H9 (cell line): Measurements from ENCODE around the gene GJB4. TPM values are rescaled to one million over a fixed set of nuclear protein-coding genes. Genes with fewer than 3 reads are reported as not detected.

Source experiments
- DNase-seq: peaks from one replicate; pipeline ENCODE4 v3.0.0-alpha.2; 2017
- H2AFZ ChIP-seq: one replicate; pipeline ENCODE4 v1.6.1; 2013; ENCODE audit warnings: mild to moderate bottlenecking, low read length, control low read depth, moderate library complexity
- H2AK5ac ChIP-seq: 2 replicates; pipeline ENCODE4 v1.6.1; 2013; ENCODE audit warnings: low read length, control low read depth, mixed read lengths; ENCODE audit not compliant: insufficient read length
- H2BK120ac ChIP-seq: one replicate; pipeline ENCODE4 v1.6.1; 2013; ENCODE audit warnings: low read depth, mild to moderate bottlenecking, low read length, control low read depth, inconsistent platforms; ENCODE audit not compliant: poor library complexity, severe bottlenecking
- H2BK12ac ChIP-seq: 2 replicates; pipeline ENCODE4 v1.6.1; 2013; ENCODE audit warnings: low read length, control low read depth, mixed read lengths, low read depth; ENCODE audit not compliant: insufficient read length
- H2BK15ac ChIP-seq: 2 replicates; pipeline ENCODE4 v1.6.1; 2013; ENCODE audit warnings: low read depth, low read length, control low read depth
- H2BK20ac ChIP-seq: one replicate; pipeline ENCODE4 v1.6.1; 2013; ENCODE audit warnings: low read depth, mild to moderate bottlenecking, low read length, control low read depth, inconsistent platforms; ENCODE audit not compliant: poor library complexity, severe bottlenecking
- H2BK5ac ChIP-seq: 2 replicates; pipeline ENCODE4 v1.6.1; 2013; ENCODE audit warnings: low read length, control low read depth, mixed read lengths; ENCODE audit not compliant: insufficient read length
- H3K14ac ChIP-seq: 2 replicates; pipeline ENCODE4 v1.6.1; 2013; ENCODE audit warnings: low read length, control low read depth; ENCODE audit not compliant: insufficient read depth
- H3K18ac ChIP-seq: 2 replicates; pipeline ENCODE4 v1.6.1; 2013; ENCODE audit warnings: low read depth, mild to moderate bottlenecking, mixed read lengths, low read length, control low read depth; ENCODE audit not compliant: insufficient read length
- H3K23ac ChIP-seq: 2 replicates; pipeline ENCODE4 v1.6.1; 2013; ENCODE audit warnings: low read length, control low read depth, mixed read lengths, low read depth; ENCODE audit not compliant: insufficient read length
- H3K23me2 ChIP-seq: 2 replicates; pipeline ENCODE4 v1.6.1; 2013; ENCODE audit warnings: low read depth, mild to moderate bottlenecking, mixed read lengths, low read length, control low read depth; ENCODE audit not compliant: insufficient read length, poor library complexity, severe bottlenecking
- H3K27ac ChIP-seq: 2 replicates; pipeline ENCODE4 v1.5.1; 2013; ENCODE audit warnings: low read length, control low read depth, mixed read lengths, low read depth; ENCODE audit not compliant: insufficient read length
- H3K27me3 ChIP-seq: 2 replicates; pipeline ENCODE4 v1.6.1; 2013; ENCODE audit warnings: low read length, control low read depth, inconsistent platforms; ENCODE audit not compliant: insufficient read depth
- H3K4ac ChIP-seq: 2 replicates; pipeline ENCODE4 v1.6.1; 2013; ENCODE audit warnings: low read depth, mild to moderate bottlenecking, control low read depth, inconsistent platforms, low read length, moderate library complexity
- H3K4me1 ChIP-seq: 2 replicates; pipeline ENCODE4 v1.6.1; 2013; ENCODE audit warnings: low read length, control low read depth, inconsistent platforms; ENCODE audit not compliant: insufficient read depth
- H3K4me2 ChIP-seq: 2 replicates; pipeline ENCODE4 v1.6.1; 2013; ENCODE audit warnings: low read length, control low read depth, mixed read lengths; ENCODE audit not compliant: insufficient read length, insufficient read depth
- H3K56ac ChIP-seq: 2 replicates; pipeline ENCODE4 v1.6.1; 2013; ENCODE audit warnings: low read depth, mild to moderate bottlenecking, mixed read lengths, low read length, control low read depth; ENCODE audit not compliant: insufficient read length
- H3K79me1 ChIP-seq: 2 replicates; pipeline ENCODE4 v1.6.1; 2013; ENCODE audit warnings: low read depth, mild to moderate bottlenecking, moderate library complexity, low read length, control low read depth, inconsistent platforms; ENCODE audit not compliant: insufficient read depth, poor library complexity, severe bottlenecking
- H3K79me2 ChIP-seq: 2 replicates; pipeline ENCODE4 v1.6.1; 2013; ENCODE audit warnings: low read length, control low read depth, inconsistent platforms; ENCODE audit not compliant: insufficient read depth
- H3K9ac ChIP-seq: 2 replicates; pipeline ENCODE4 v1.6.1; 2013; ENCODE audit warnings: low read length, control low read depth, mixed read lengths; ENCODE audit not compliant: insufficient read length; ENCODE audit errors: extremely low read depth
- H3K9me3 ChIP-seq: one replicate; pipeline ENCODE4 v1.6.1; 2013; ENCODE audit warnings: low read depth, low read length, inconsistent platforms; ENCODE audit not compliant: control insufficient read depth
- H3T11ph ChIP-seq: one replicate; pipeline ENCODE4 v1.6.1; 2013; ENCODE audit warnings: mild to moderate bottlenecking, low read length, control low read depth, inconsistent platforms
- H4K20me1 ChIP-seq: one replicate; pipeline ENCODE4 v1.6.1; 2013; ENCODE audit not compliant: control insufficient read depth, insufficient read length, insufficient read depth
- H4K5ac ChIP-seq: 2 replicates; pipeline ENCODE4 v1.6.1; 2013; ENCODE audit warnings: low read depth, mild to moderate bottlenecking, mixed read lengths, low read length, control low read depth; ENCODE audit not compliant: insufficient read length
- H4K8ac ChIP-seq: replicated peaks from 2 replicates; pipeline ENCODE4 v1.6.1; 2013; ENCODE audit warnings: low read length, control low read depth, mixed read lengths, low read depth; ENCODE audit not compliant: insufficient read length
- H4K91ac ChIP-seq: 2 replicates; pipeline ENCODE4 v1.6.1; 2013; ENCODE audit warnings: low read depth, mild to moderate bottlenecking, moderate library complexity, mixed read lengths, low read length, control low read depth; ENCODE audit not compliant: insufficient read length
- H3K27ac Mint-ChIP-seq, 3 experiments: 2 replicates in 2 of 3; 3 replicates in 1 of 3; pipeline ENCODE4 v1.8.0; 2020 to 2021; ENCODE audit warnings: mixed read lengths in 3 of 3, mild to moderate bottlenecking in 1 of 3, moderate library complexity in 1 of 3
- H3K27me3 Mint-ChIP-seq: 2 replicates; pipeline ENCODE4 v1.8.0; 2021; ENCODE audit warnings: low read depth, mild to moderate bottlenecking, moderate library complexity, mixed read lengths
- H3K36me3 Mint-ChIP-seq, 3 experiments: 2 replicates in 2 of 3; 3 replicates in 1 of 3; pipeline ENCODE4 v1.8.0; 2020 to 2021; ENCODE audit warnings: low read depth in 3 of 3, mixed read lengths in 3 of 3; ENCODE audit not compliant: insufficient read depth in 1 of 3
- H3K4me1 Mint-ChIP-seq, 2 experiments: 2 replicates each; pipeline ENCODE4 v1.8.0; 2020; ENCODE audit warnings: mixed read lengths in 2 of 2
- H3K4me3 Mint-ChIP-seq, 2 experiments: 2 replicates in 1 of 2; 3 replicates in 1 of 2; pipeline ENCODE4 v1.8.0; 2020 to 2021; ENCODE audit warnings: mild to moderate bottlenecking in 2 of 2, mixed read lengths in 2 of 2, moderate library complexity in 1 of 2
- H3K9me3 Mint-ChIP-seq, 2 experiments: 2 replicates in 1 of 2; 3 replicates in 1 of 2; pipeline ENCODE4 v1.8.0; 2020; ENCODE audit warnings: mild to moderate bottlenecking in 2 of 2, mixed read lengths in 2 of 2, moderate library complexity in 1 of 2
- WGBS: extraction: QIAGEN DNeasy Blood & Tissue Kit; methylation state at CpG from one replicate; pipeline ENCODE4 v1.1.7; 2013; ENCODE audit warnings: missing lambda C conversion rate, low lambda C conversion rate, mixed read lengths; ENCODE audit not compliant: insufficient read length; ENCODE audit errors: extremely low coverage; 5-methylcytosine and 5-hydroxymethylcytosine counted together
- total RNA-seq: library from RNA; stranded (reverse); gene quantifications from 2 replicates; pipeline ENCODE4 v1.2.1, GENCODE V29; 2021
- TF ChIP-seq, protein P1 (sequence below): fragments of 200-600 bp; sonication (generic); conservative IDR thresholded peaks from 3 replicates; pipeline ENCODE4 v1.8.0; 2021; ENCODE audit warnings: antibody characterized with exemption, mild to moderate bottlenecking

Gene GJB4
- total RNA-seq, 1 experiment from 2014 or later: not detected

DNA sequence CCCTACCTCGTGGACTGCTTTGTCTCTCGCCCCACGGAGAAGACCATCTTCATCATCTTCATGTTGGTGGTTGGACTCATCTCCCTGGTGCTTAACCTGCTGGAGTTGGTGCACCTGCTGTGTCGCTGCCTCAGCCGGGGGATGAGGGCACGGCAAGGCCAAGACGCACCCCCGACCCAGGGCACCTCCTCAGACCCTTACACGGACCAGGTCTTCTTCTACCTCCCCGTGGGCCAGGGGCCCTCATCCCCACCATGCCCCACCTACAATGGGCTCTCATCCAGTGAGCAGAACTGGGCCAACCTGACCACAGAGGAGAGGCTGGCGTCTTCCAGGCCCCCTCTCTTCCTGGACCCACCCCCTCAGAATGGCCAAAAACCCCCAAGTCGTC, 35.2 kb downstream of the GJB4 start:
- Histone ChIP-seq H3T11ph (no peak overlapping the region), H3K27ac (no peak overlapping the region), H3K27me3 (no peaks in the 10 kb centered on the region; the same call in 1 of the 2 replicates), H3K9ac (no peak overlapping the region), H3K4ac (no peak overlapping the region), H4K91ac (no peak overlapping the region), H3K79me1 (no peaks in the 10 kb centered on the region), H3K14ac (no peak overlapping the region; the same call in 1 of the 2 replicates), H2BK5ac (no peak overlapping the region), H3K9me3 (no peaks in the 10 kb centered on the region), H2AK5ac (no peak overlapping the region), H4K20me1 (no peaks in the 10 kb centered on the region), H3K23me2 (no peaks in the 10 kb centered on the region), H2BK120ac (no peak overlapping the region), H2BK15ac (no peak overlapping the region), H2BK12ac (no peak overlapping the region), H3K79me2 (no peaks in the 10 kb centered on the region), H2AFZ (no peak overlapping the region), H3K4me2 (no peak overlapping the region), H2BK20ac (no peak overlapping the region), H3K18ac (no peak overlapping the region), H3K56ac (no peak overlapping the region), H3K23ac (no peak overlapping the region), H4K8ac (no peak overlapping the region), H3K4me1 (no peaks in the 10 kb centered on the region; the same call in 1 of the 2 replicates), H4K5ac (no peak overlapping the region)
- Mint-ChIP-seq H3K27ac (no peak overlapping the region), H3K9me3 (no peaks in the 10 kb centered on the region; a peak in 1 of 5 replicates), H3K27me3 (peaks cover 39% of the 10 kb centered on the region), H3K4me3 (no peak overlapping the region), H3K4me1 (peaks cover 18 to 19% of the 10 kb centered on the region in 2 experiments), H3K36me3 (no peaks in the 10 kb centered on the region; a peak in 2 of 7 replicates)
- DNase-seq: no peak
- WGBS: no CpG with 5 or more reads among the region's 12 CpGs
- TF ChIP-seq, protein P1, sequence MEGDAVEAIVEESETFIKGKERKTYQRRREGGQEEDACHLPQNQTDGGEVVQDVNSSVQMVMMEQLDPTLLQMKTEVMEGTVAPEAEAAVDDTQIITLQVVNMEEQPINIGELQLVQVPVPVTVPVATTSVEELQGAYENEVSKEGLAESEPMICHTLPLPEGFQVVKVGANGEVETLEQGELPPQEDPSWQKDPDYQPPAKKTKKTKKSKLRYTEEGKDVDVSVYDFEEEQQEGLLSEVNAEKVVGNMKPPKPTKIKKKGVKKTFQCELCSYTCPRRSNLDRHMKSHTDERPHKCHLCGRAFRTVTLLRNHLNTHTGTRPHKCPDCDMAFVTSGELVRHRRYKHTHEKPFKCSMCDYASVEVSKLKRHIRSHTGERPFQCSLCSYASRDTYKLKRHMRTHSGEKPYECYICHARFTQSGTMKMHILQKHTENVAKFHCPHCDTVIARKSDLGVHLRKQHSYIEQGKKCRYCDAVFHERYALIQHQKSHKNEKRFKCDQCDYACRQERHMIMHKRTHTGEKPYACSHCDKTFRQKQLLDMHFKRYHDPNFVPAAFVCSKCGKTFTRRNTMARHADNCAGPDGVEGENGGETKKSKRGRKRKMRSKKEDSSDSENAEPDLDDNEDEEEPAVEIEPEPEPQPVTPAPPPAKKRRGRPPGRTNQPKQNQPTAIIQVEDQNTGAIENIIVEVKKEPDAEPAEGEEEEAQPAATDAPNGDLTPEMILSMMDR: no peak
